Measurements from ENCODE around the gene USP43.

USP43 gene

DNA sequence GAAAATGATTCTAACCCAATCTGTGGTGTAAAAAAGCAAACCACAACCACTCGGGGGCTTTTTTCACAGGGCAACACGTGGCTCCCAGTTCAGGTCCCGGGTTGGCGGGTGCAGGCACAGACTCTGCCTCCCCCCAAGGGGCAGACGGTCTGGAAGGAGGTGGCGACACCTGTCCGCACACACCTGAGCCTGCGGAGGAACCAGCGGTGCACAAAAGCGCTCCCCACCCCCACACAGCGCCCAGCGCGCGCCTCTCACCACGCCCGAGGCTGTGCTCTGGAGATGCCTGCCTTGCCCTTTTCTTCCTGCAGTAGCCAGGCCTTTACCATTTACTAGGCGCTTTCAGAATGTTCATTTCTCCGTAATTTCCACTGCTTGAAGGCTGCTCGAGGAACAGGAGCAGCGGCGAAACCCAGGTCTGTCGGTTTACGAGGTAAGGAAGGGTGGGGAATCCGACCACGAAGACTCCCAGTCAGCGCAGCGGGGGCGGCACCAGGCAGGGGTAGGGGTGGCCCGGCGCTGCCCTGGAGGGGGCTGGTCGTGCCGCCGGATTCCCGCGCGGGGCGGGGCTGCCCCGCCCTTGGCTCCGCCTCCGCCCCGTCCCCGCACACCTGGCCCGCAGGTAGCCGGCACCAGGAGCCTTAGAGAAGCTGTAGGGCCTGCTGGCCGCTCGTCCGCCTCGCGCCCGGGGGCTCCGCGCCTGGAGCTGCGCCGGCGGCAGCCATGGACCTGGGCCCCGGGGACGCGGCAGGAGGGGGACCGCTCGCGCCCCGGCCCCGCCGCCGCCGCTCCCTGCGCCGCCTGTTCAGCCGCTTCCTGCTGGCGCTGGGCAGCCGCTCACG lies at the start of gene USP43 (continued):
- TF ChIP-seq ZNF138 (tag by site-specific recombination; IDR thresholded peaks at IDR 0.05; ENCODE audit: borderline replicate concordance) (no peak), ZFHX2 (tag by site-specific recombination; conservative IDR thresholded peaks at IDR 0.05) (peak; percentile 74), ZNF664 (tag by site-specific recombination; IDR thresholded peaks at IDR 0.05) (no peak), SCRT1 (tag by site-specific recombination; IDR thresholded peaks at IDR 0.05; ENCODE audit: borderline replicate concordance) (peak; percentile 76), KLF1 (tag by site-specific recombination; IDR thresholded peaks at IDR 0.05) (peak; percentile 96), ZSCAN16 (tag by site-specific recombination; IDR thresholded peaks at IDR 0.05) (no peak), ZNF311 (tag by site-specific recombination; IDR thresholded peaks at IDR 0.05; ENCODE audit: borderline replicate concordance) (no peak), ZFP3 (tag by site-specific recombination; IDR thresholded peaks at IDR 0.05; ENCODE audit: low read depth) (no peak), ZNF155 (tag by site-specific recombination; IDR thresholded peaks at IDR 0.05) (no peak), ZNF544 (tag by site-specific recombination; IDR thresholded peaks at IDR 0.05) (no peak), ZNF48 (tag by site-specific recombination; IDR thresholded peaks at IDR 0.05) (no peak), ZNF501 (tag by site-specific recombination; IDR thresholded peaks at IDR 0.05) (peak; percentile 65; the same call in 1 of the 2 replicates), MYNN (tag by site-specific recombination; IDR thresholded peaks at IDR 0.05; ENCODE audit: borderline replicate concordance) (no peak), ZBTB48 (tag by site-specific recombination; IDR thresholded peaks at IDR 0.05) (peak; percentile 9), ZNF621 (tag by site-specific recombination; IDR thresholded peaks at IDR 0.05) (no peak), ZIC2 (tag by site-specific recombination; IDR thresholded peaks at IDR 0.05) (peak; percentile 81), TRIM28 (IDR thresholded peaks at IDR 0.05; ENCODE audit: borderline replicate concordance, low read length) (no peak), KLF7 (tag by site-specific recombination; IDR thresholded peaks at IDR 0.05; ENCODE audit: borderline replicate concordance) (peak; percentile 67; the same call in 1 of the 2 replicates), PRDM6 (tag by site-specific recombination; IDR thresholded peaks at IDR 0.05) (no peak), KLF8 (tag by site-specific recombination; IDR thresholded peaks at IDR 0.05) (peak; percentile 95), ZNF140 (tag by site-specific recombination; IDR thresholded peaks at IDR 0.05) (no peak), ZNF830 (tag by site-specific recombination; IDR thresholded peaks at IDR 0.05; ENCODE audit: low read depth) (no peak), OSR2 (tag by site-specific recombination; IDR thresholded peaks at IDR 0.05) (peak; percentile 36; the same call in 1 of the 2 replicates), ZNF843 (tag by site-specific recombination; IDR thresholded peaks at IDR 0.05) (peak; percentile 23; the same call in 1 of the 2 replicates), ZSCAN30 (tag by site-specific recombination; IDR thresholded peaks at IDR 0.05) (no peak; the same call in none of the 2 replicates), ZNF571 (tag by site-specific recombination; IDR thresholded peaks at IDR 0.05) (no peak), YY2 (tag by site-specific recombination; IDR thresholded peaks at IDR 0.05) (no peak), ZNF114 (tag by site-specific recombination; IDR thresholded peaks at IDR 0.05) (no peak), BCL11B (tag by site-specific recombination; IDR thresholded peaks at IDR 0.05; ENCODE audit: low read depth) (0 out of 2 replicates have a peak, but pooled peaks have one; percentile 29)
- TF ChIP-seq, protein P1, sequence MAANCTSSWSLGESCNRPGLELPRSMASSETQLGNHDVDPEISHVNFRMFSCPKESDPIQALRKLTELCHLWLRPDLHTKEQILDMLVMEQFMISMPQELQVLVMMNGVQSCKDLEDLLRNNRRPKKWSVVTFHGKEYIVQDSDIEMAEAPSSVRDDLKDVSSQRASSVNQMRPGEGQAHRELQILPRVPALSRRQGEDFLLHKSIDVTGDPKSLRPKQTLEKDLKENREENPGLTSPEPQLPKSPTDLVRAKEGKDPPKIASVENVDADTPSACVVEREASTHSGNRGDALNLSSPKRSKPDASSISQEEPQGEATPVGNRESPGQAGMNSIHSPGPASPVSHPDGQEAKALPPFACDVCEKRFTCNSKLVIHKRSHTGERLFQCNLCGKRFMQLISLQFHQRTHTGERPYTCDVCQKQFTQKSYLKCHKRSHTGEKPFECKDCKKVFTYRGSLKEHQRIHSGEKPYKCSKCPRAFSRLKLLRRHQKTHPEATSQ (tag by site-specific recombination; IDR thresholded peaks at IDR 0.05): no peak
- TF ChIP-seq, protein P2, sequence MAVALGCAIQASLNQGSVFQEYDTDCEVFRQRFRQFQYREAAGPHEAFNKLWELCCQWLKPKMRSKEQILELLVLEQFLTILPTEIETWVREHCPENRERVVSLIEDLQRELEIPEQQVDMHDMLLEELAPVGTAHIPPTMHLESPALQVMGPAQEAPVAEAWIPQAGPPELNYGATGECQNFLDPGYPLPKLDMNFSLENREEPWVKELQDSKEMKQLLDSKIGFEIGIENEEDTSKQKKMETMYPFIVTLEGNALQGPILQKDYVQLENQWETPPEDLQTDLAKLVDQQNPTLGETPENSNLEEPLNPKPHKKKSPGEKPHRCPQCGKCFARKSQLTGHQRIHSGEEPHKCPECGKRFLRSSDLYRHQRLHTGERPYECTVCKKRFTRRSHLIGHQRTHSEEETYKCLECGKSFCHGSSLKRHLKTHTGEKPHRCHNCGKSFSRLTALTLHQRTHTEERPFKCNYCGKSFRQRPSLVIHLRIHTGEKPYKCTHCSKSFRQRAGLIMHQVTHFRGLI (tag by site-specific recombination; IDR thresholded peaks at IDR 0.05): no peak
- TF ChIP-seq, protein P3, sequence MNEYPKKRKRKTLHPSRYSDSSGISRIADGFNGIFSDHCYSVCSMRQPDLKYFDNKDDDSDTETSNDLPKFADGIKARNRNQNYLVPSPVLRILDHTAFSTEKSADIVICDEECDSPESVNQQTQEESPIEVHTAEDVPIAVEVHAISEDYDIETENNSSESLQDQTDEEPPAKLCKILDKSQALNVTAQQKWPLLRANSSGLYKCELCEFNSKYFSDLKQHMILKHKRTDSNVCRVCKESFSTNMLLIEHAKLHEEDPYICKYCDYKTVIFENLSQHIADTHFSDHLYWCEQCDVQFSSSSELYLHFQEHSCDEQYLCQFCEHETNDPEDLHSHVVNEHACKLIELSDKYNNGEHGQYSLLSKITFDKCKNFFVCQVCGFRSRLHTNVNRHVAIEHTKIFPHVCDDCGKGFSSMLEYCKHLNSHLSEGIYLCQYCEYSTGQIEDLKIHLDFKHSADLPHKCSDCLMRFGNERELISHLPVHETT (tag by site-specific recombination; IDR thresholded peaks at IDR 0.05): no peak
- TF ChIP-seq, protein P4, sequence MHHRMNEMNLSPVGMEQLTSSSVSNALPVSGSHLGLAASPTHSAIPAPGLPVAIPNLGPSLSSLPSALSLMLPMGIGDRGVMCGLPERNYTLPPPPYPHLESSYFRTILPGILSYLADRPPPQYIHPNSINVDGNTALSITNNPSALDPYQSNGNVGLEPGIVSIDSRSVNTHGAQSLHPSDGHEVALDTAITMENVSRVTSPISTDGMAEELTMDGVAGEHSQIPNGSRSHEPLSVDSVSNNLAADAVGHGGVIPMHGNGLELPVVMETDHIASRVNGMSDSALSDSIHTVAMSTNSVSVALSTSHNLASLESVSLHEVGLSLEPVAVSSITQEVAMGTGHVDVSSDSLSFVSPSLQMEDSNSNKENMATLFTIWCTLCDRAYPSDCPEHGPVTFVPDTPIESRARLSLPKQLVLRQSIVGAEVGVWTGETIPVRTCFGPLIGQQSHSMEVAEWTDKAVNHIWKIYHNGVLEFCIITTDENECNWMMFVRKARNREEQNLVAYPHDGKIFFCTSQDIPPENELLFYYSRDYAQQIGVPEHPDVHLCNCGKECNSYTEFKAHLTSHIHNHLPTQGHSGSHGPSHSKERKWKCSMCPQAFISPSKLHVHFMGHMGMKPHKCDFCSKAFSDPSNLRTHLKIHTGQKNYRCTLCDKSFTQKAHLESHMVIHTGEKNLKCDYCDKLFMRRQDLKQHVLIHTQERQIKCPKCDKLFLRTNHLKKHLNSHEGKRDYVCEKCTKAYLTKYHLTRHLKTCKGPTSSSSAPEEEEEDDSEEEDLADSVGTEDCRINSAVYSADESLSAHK (tag by site-specific recombination; IDR thresholded peaks at IDR 0.05): no peak

All from HEK293 (cell line).